Pulmonary artery endothelial cell (primary cell): ENCODE measurements around the gene PLOD2. TPM values are rescaled to one million over a fixed set of nuclear protein-coding genes. Genes with fewer than 3 reads are reported as not detected.
A peak's percentile ranks its signal among the peaks of the same experiment; 100 is the strongest.

Experiments
- DNase-seq: peaks from one replicate; pipeline ENCODE4 v3.0.0-alpha.2; 2011; ENCODE audit warnings: low read depth, low spot score
- total RNA-seq: library from RNA; depleted of rRNA; stranded (reverse); fragments of >200 nt; gene quantifications from 2 replicates; pipeline ENCODE4 v1.2.3, GENCODE V29; 2014

Gene PLOD2
- total RNA-seq = 312 and 355 TPM in 2 replicates

- DNase-seq = peak; percentile 66
Measured at GRCh38 chr3:146160964-146161662, at the start of gene PLOD2. Gene PLOD2 (minus strand): TSS chr3:146161184. CDS start chr3:146160989, 195 bp downstream.

GRCh38 chr3:146209371-146209770, 48.4 kb upstream of the PLOD2 start:
- DNase-seq = no peak

GRCh38 chr3:146203776-146204175, 42.8 kb upstream of the PLOD2 start:
- no peak for DNase-seq

DNA sequence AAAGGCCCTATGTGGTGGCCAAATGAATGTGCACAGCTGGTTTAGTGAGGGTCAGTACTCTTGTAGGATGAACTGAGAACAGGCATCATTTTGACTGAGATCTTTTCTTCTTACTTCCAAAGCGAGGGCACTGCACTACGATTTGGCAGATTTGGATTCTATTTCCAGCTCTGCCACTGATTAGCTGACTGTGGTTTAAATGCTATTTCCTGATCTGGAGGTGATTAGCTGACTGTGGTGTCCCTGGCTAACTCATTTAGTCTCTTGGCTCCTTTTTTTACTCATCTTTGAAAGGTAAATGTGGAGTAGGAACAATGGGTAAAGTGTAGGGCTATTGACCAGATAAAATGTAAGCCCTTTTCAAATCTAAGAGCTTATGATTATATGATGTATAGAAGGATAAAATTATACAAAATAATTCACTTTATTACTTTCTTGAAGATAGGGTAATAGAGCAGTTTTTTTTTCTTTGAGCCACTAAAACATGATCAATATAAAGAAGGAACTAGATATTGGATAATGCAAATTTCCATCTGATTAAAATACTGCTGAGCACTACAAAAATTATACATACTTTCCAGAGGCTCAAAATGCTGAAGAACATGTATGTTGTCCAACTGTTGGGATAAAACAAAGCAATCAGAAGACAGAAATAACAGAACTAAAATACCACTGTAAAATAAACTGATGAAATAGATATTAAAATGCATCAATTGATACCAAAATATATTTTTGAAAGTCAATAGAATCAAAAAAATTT, 39.7 kb upstream of the PLOD2 start:
- no peak for DNase-seq

GRCh38 chr3:146199762-146200161, 38.8 kb upstream of the PLOD2 start:
- DNase-seq = no peak

- no peak for DNase-seq
Measured at GRCh38 chr3:146196789-146197188, 35.8 kb upstream of the PLOD2 start.

DNA sequence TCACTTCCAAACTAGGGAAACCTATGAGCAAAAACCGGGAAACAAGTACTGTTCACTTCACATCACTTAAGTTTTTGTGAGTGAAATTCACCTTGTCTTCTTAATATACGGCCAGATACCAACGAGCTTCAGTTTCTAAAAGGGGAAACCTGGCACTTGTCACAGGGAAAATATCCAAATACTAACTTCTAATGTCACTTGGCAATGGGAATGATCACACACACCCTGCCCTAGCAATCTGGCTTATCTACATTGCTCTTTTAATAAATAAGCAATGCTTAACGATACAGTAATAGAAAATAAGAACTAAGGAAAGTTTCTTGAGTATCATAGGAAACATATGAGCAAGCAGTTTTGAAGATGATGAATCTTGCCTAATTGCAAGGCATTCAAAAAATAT, 34.6 kb upstream of the PLOD2 start:
- DNase-seq = no peak

- DNase-seq = peak; percentile 92
Measured at GRCh38 chr3:146195030-146195429, 34.0 kb upstream of the PLOD2 start.

DNA sequence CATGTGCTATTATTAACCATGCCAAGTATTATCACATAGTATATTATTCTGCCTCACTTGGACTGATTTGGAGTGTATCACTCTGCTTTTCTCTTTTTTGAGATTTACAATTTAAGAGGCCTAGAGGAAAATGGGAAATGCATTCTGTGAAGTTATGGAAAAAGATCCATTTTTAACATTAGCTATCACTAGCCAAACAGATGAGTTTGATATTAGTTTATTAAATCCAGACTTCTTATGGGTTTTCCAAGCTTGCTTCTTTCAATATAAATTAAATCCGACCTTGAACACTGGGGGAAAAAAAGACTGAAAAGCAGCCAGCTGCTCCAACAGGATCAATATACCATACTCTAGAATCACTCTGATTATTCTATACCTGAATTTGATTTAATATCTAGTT, 30.1 kb upstream of the PLOD2 start:
- no peak for DNase-seq

- peak; percentile 32 for DNase-seq
Measured at GRCh38 chr3:146189519-146190173, 28.7 kb upstream of the PLOD2 start.

GRCh38 chr3:146187334-146187950, 26.5 kb upstream of the PLOD2 start:
- DNase-seq = no peak

- no peak for DNase-seq
Measured at GRCh38 chr3:146184241-146185015, 23.4 kb upstream of the PLOD2 start.

GRCh38 chr3:146181216-146181615, 20.2 kb upstream of the PLOD2 start:
- DNase-seq = no peak

GRCh38 chr3:146180376-146180775, 19.4 kb upstream of the PLOD2 start:
- no peak for DNase-seq

DNA sequence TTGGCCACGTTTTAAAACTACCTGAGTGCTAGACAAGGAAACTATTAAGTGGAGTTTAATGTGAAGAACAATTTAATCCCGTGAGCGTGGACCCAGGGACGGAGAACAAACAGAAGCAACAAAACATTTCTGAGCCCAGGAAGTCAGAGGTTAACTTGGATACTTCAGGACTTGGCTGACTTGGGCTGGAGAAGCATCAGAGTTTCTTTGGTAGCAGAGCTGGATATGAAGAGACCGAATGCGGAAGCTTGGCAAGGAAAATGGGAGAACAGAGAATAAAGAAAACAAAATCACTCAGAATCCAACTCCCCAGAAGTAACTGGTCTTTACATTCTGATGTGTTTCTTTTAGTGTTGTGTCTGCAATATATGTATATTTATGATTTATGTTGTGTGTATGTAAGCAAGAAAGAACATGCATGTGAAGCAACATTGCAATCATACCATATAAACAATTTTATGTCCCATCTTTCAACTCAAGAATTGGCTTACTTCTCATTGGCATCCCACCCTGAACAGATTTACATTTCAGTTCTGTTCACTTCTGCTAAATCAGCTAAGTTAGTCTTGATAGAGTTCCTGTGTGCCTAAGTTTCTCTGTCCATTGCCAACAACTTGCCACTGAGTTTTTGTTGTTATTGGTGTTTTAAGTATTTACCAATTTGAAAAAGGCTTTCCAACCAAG, 17.2 kb upstream of the PLOD2 start:
- no peak for DNase-seq

DNA sequence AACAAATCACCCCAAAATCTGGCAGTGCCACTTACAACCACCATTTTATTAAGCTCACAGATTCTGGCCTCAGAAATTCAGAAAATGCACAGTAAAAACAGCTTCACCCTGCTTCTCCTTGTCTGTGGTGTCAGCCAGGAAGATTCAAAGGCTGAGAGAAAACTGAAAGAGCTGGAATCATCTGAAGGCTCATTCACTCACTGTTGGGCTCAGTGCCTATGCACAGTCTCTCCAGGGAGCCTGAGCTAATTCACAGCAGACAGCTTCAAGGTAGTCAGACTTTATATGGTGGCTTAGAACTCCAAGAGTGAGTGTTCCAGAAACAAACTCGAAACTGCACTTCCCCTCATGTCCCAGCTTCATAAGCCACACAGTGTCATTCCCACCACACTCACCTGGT, 16.5 kb upstream of the PLOD2 start:
- DNase-seq = no peak

- DNase-seq = peak; percentile 76
Measured at GRCh38 chr3:146177072-146177471, 16.1 kb upstream of the PLOD2 start.

DNA sequence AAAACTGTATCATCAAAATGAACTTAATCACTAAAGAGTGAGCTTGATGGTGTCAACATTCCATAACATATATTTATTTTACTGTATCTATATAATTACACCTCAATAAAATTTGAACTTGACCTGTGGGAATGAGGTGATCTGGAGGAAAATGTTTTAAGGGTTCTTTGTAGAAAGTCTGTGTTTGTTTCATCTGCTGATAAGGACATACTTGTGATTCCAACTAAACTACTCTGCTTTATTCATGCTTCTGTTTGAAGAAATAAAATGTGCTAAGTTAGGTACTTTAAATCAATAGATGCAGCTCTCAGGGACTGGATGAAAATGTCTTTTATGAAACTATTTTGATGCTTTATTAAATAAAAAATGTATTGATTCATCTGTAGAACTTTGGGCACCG, 11.6 kb upstream of the PLOD2 start:
- no peak for DNase-seq

GRCh38 chr3:146170591-146170990, 9.6 kb upstream of the PLOD2 start:
- DNase-seq = no peak

DNA sequence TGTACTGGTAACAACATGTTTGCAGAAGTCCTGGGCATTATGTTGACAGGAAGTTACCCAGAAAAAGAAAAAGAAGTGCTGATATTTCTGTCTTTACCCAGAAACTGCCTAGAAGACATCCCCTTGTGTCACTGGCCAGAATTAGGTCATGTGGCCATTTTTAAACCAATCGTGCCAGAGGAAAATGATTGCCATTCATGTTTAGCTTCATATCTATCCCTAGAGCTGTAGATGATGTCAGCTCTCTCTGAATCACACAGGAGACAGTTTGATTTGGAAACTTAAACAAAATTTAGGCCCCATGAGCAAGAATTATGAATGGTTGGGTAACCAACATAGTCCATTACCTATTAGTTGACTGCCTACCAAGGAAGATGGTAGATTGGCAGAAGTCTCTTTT, 8.9 kb upstream of the PLOD2 start:
- DNase-seq = no peak

GRCh38 chr3:146166826-146167225, 5.8 kb upstream of the PLOD2 start:
- no peak for DNase-seq
